G401 (cell line): ENCODE results near the gene CDK5RAP2. TPM values are rescaled to one million over a fixed set of nuclear protein-coding genes. Genes with fewer than 3 reads are reported as not detected.

Source experiments
- DNase-seq: peaks from one replicate; pipeline ENCODE4 v3.0.0-alpha.2; 2015; ENCODE audit warnings: low spot score
- in situ Hi-C: cut with HindIII; loops from 2 replicates; pipeline ENCODE4 v1.10.0; 2016; ENCODE audit warnings: low sequenced_read_pairs, mixed read lengths
- total RNA-seq: library from RNA; depleted of rRNA; stranded (reverse); fragments of >200 nt; shearing (Covaris generic); gene quantifications from 2 replicates; pipeline ENCODE4 v1.2.3, GENCODE V29; 2014

The CDK5RAP2 gene
- total RNA-seq, 1 experiment from 2014 or later, result 54.8 TPM

- DNase-seq, result no peak
- in situ Hi-C loops, result no loop called here
Measured at GRCh38 chr9:120593955-120594277, 13.9 kb upstream of the CDK5RAP2 start.

- DNase-seq, result no peak
- in situ Hi-C loops, result no loop called here
Measured at GRCh38 chr9:120593250-120593954, 13.4 kb upstream of the CDK5RAP2 start.

GRCh38 chr9:120592210-120592609, 12.2 kb upstream of the CDK5RAP2 start:
- in situ Hi-C loops, result no loop called here
- no peak for DNase-seq

GRCh38 chr9:120587328-120587727, 7.4 kb upstream of the CDK5RAP2 start:
- in situ Hi-C loops, result no loop called here
- no peak for DNase-seq

- in situ Hi-C loops, result no loop called here
- no peak for DNase-seq
Measured at GRCh38 chr9:120583958-120584369, 4.0 kb upstream of the CDK5RAP2 start.

GRCh38 chr9:120579139-120580050, 572 bp downstream of the CDK5RAP2 start:
- in situ Hi-C loops, result no loop called here
- no peak for DNase-seq

GRCh38 chr9:120574473-120574872, 5.5 kb downstream of the CDK5RAP2 start:
- DNase-seq, result no peak
- in situ Hi-C loops, result no loop called here

GRCh38 chr9:120572472-120572871, 7.5 kb downstream of the CDK5RAP2 start:
- in situ Hi-C loops, result no loop called here
- no peak for DNase-seq

- in situ Hi-C loops, result no loop called here
Measured at GRCh38 chr9:120571443-120572257, 8.3 kb downstream of the CDK5RAP2 start.

GRCh38 chr9:120570296-120570695, 9.7 kb downstream of the CDK5RAP2 start:
- in situ Hi-C loops, result no loop called here
- DNase-seq, result no peak

More at GRCh38 chr9:120571443-120572257, 8.3 kb downstream of the CDK5RAP2 start:
- peak; percentile 78 for DNase-seq

GRCh38 chr9:120569556-120569955, 10.4 kb downstream of the CDK5RAP2 start:
- in situ Hi-C loops, result no loop called here
- no peak for DNase-seq

- in situ Hi-C loops, result no loop called here
- no peak for DNase-seq
Measured at GRCh38 chr9:120568816-120569215, 11.2 kb downstream of the CDK5RAP2 start.

- in situ Hi-C loops, result no loop called here
- DNase-seq, result no peak
Measured at GRCh38 chr9:120567874-120568273, 12.1 kb downstream of the CDK5RAP2 start.

GRCh38 chr9:120567081-120567480, 12.9 kb downstream of the CDK5RAP2 start:
- no peak for DNase-seq
- in situ Hi-C loops, result no loop called here

GRCh38 chr9:120564589-120564988, 15.4 kb downstream of the CDK5RAP2 start:
- in situ Hi-C loops, result no loop called here
- DNase-seq, result no peak

GRCh38 chr9:120562861-120563443, 17.0 kb downstream of the CDK5RAP2 start:
- no peak for DNase-seq
- in situ Hi-C loops, result no loop called here

- in situ Hi-C loops, result no loop called here
Measured at GRCh38 chr9:120561709-120562108, 18.3 kb downstream of the CDK5RAP2 start.

GRCh38 chr9:120559546-120559945, 20.4 kb downstream of the CDK5RAP2 start:
- in situ Hi-C loops, result no loop called here
- no peak for DNase-seq

More at GRCh38 chr9:120561709-120562108, 18.3 kb downstream of the CDK5RAP2 start:
- no peak for DNase-seq

GRCh38 chr9:120558454-120558853, 21.5 kb downstream of the CDK5RAP2 start:
- in situ Hi-C loops, result no loop called here
- DNase-seq, result no peak
